ENCODE data around the gene RARA. TPM values are rescaled to one million over a fixed set of nuclear protein-coding genes. Genes with fewer than 3 reads are reported as not detected.
A peak's percentile ranks its signal among the peaks of the same experiment; 100 is the strongest.

RARA gene
- total RNA-seq, 6 donors from 2014 or later, result 45.7 to 95.6 (median 85.9) TPM

DNA sequence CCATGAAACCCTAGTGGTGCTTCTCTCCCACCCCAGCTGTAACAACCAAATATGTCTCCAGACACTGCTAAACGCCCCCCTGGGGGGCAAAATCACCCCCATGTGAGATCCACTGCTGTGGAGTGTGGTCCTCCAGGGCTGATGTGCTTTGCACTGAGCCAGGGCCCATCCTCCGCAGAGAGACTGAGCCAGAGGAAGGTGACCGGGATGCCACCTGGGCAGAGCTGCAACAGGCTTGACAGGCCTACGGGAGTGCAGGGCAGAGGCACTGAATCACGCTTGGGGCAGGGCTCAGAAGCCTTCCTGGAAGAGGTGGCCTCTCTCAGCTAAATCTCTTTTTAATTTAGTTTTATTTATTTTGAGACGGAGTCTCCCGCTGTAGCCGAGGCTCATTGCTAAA lies 51.1 kb downstream of the RARA start:
- Histone ChIP-seq H3K9me3 (no peaks in the 10 kb centered on the region), H3K27ac (no peak overlapping the region), H3K36me3 (peaks cover 11 to 22% (median 16%) of the 10 kb centered on the region in 4 donors), H3K4me1 (peaks cover 28 to 64% (median 40%) of the 10 kb centered on the region in 4 donors), H3K27me3 (no peaks in the 10 kb centered on the region), H3K4me3 (no peak overlapping the region)
- ATAC-seq (ENCODE audit: low FRiP score in 2 of 2), result no peak
- 86 to 92% methylated on average over 8 of the region's 8 CpGs for WGBS, 2 donors
- TF ChIP-seq POLR2AphosphoS5 (IDR thresholded peaks at IDR 0.05) (no peak), EP300 (IDR thresholded peaks at IDR 0.05) (no peak), POLR2A (IDR thresholded peaks at IDR 0.05) (no peak)
- TF ChIP-seq, protein P1, sequence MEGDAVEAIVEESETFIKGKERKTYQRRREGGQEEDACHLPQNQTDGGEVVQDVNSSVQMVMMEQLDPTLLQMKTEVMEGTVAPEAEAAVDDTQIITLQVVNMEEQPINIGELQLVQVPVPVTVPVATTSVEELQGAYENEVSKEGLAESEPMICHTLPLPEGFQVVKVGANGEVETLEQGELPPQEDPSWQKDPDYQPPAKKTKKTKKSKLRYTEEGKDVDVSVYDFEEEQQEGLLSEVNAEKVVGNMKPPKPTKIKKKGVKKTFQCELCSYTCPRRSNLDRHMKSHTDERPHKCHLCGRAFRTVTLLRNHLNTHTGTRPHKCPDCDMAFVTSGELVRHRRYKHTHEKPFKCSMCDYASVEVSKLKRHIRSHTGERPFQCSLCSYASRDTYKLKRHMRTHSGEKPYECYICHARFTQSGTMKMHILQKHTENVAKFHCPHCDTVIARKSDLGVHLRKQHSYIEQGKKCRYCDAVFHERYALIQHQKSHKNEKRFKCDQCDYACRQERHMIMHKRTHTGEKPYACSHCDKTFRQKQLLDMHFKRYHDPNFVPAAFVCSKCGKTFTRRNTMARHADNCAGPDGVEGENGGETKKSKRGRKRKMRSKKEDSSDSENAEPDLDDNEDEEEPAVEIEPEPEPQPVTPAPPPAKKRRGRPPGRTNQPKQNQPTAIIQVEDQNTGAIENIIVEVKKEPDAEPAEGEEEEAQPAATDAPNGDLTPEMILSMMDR (IDR thresholded peaks at IDR 0.05), result no peak
- DNase-seq, result no peak

- H3K36me3 ChIP-seq, result peaks cover under 1 to 10% (median 4%) of the 10 kb centered on the region in 4 donors
- TF ChIP-seq, protein P1 (IDR thresholded peaks at IDR 0.05), result no peak
- no peak for TF ChIP-seq POLR2A (IDR thresholded peaks at IDR 0.05)
- TF ChIP-seq POLR2AphosphoS5 (IDR thresholded peaks at IDR 0.05), result no peak
- TF ChIP-seq EP300 (IDR thresholded peaks at IDR 0.05), result no peak
- H3K27me3 ChIP-seq, result no peaks in the 10 kb centered on the region
- H3K4me1 ChIP-seq, result peaks cover 18 to 52% (median 28%) of the 10 kb centered on the region in 4 donors
- ATAC-seq (ENCODE audit: low FRiP score in 2 of 2), result no peak
- DNase-seq, result no peak
- WGBS, 2 donors, result 71 to 75% methylated on average over 29 to 32 of the region's 32 CpGs
- H3K27ac ChIP-seq, result no peak overlapping the region
- no peaks in the 10 kb centered on the region for H3K9me3 ChIP-seq
- H3K4me3 ChIP-seq, result no peak overlapping the region
Observed at GRCh38 chr17:40361063-40361924, 52.3 kb downstream of the RARA start.

- peak overlapping the region in 3 of 4 donors; percentile 66 to 75 (median 67) for H3K4me3 ChIP-seq
- WGBS, 2 donors, result 60 to 73% methylated on average over 5 to 21 of the region's 24 CpGs
- DNase-seq (no peak), ATAC-seq (ENCODE audit: low FRiP score in 2 of 2) (no peak)
- H3K27me3 ChIP-seq, result no peaks in the 10 kb centered on the region
- peaks cover 18 to 45% (median 26%) of the 10 kb centered on the region in 4 donors for H3K4me1 ChIP-seq
- peaks cover 0 to 2% (median 0%) of the 10 kb centered on the region in 4 donors for H3K36me3 ChIP-seq
- H3K9me3 ChIP-seq, result no peaks in the 10 kb centered on the region
- TF ChIP-seq POLR2AphosphoS5 (IDR thresholded peaks at IDR 0.05) (no peak), POLR2A (IDR thresholded peaks at IDR 0.05) (no peak), EP300 (IDR thresholded peaks at IDR 0.05) (no peak)
- TF ChIP-seq, protein P1 (IDR thresholded peaks at IDR 0.05), result no peak
- H3K27ac ChIP-seq, result peak overlapping the region in 2 of 4 donors; percentile 40 to 76
Observed at GRCh38 chr17:40361925-40362695, 53.1 kb downstream of the RARA start.

GRCh38 chr17:40362696-40363110 lies 53.7 kb downstream of the RARA start:
- Histone ChIP-seq H3K4me3 (peak overlapping the region; percentile 23 to 75 (median 66)), H3K4me1 (peaks cover 18 to 45% (median 26%) of the 10 kb centered on the region in 4 donors), H3K27me3 (no peaks in the 10 kb centered on the region), H3K9me3 (no peaks in the 10 kb centered on the region), H3K27ac (peak overlapping the region in 2 of 4 donors; percentile 40 to 76), H3K36me3 (no peaks in the 10 kb centered on the region)
- WGBS, 2 donors, result 0 to 6% methylated on average over 9 to 24 of the region's 58 CpGs
- TF ChIP-seq EP300 (IDR thresholded peaks at IDR 0.05), result no peak
- TF ChIP-seq POLR2A (IDR thresholded peaks at IDR 0.05), result peak in 1 of 4 donors; percentile 47
- peak; percentile 20 to 25 for TF ChIP-seq POLR2AphosphoS5 (IDR thresholded peaks at IDR 0.05)
- TF ChIP-seq, protein P1 (IDR thresholded peaks at IDR 0.05), result peak; percentile 72 to 85 (median 75)
- peak; percentile 66 to 83 for ATAC-seq (ENCODE audit: low FRiP score in 2 of 2)
- DNase-seq, result peak; percentile 86 to 95

Measured in upper lobe of left lung (tissue), 6 donors.